ENCODE data around the gene GARRE1. TPM values are rescaled to one million over a fixed set of nuclear protein-coding genes. Genes with fewer than 3 reads are reported as not detected.

The GARRE1 gene
- total and polyA plus RNA-seq, 7 experiments from 2014 or later: 5.3 to 57.2 (median 26.1) TPM

DNA sequence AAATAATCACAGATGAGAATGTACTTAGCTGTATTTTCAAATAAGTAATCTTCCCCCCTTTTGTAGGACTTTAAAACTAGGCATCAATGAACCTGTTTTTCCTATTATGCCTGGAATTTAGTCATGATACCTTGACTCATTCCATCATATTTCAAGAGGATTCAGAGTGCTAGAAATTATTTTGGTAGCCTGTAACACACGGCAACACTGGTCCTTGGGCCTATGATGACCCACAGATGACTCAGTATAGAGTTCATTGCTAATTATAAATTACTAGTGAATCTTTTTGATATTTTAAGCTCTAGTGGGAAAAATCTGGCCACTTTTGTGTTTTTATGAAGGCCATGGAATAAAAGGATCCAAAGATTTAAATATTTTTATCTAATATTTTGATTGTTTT is 26.0 kb upstream of the GARRE1 start:
- H3K27me3 Mint-ChIP-seq: no peaks in the 10 kb centered on the region
- H3K36me3 ChIP-seq (ENCODE audit: control insufficient read depth in 2 of 3, insufficient read depth in 3 of 3, low read length in 3 of 3): peaks cover 19 to 75% (median 23%) of the 10 kb centered on the region in 3 experiments
- peaks cover 11 to 15% of the 10 kb centered on the region in 2 donors for H3K4me1 ChIP-seq (ENCODE audit: control insufficient read depth in 2 of 2, insufficient read depth in 2 of 2, low read length in 2 of 2)
- H3K9me3 Mint-ChIP-seq: no peaks in the 10 kb centered on the region
- peak overlapping the region in 2 of 9 donors; percentile 5 to 37 for H3K27ac Mint-ChIP-seq
- POLR2A ChIA-PET: no interaction called here
- ATAC-seq (no peak), DNase-seq (no peak)
- intact Hi-C loops (cut with micrococcal nuclease): no loop called here
- no peak overlapping the region for H3K4me3 ChIP-seq (ENCODE audit: low read length)
- no peak overlapping the region for H3K27ac ChIP-seq (ENCODE audit: low read depth, low read length)
- CTCF ChIA-PET: no interaction called here
- peaks cover 15 to 56% (median 38%) of the 10 kb centered on the region in 5 donors for H3K36me3 Mint-ChIP-seq
- no peaks in the 10 kb centered on the region for H3K9me3 ChIP-seq (ENCODE audit: control insufficient read depth in 2 of 3, low read length in 3 of 3)
- H3K27me3 ChIP-seq (ENCODE audit: control insufficient read depth in 2 of 2, insufficient read depth in 2 of 2, low read length in 2 of 2): no peaks in the 10 kb centered on the region
- no peak overlapping the region for H3K4me3 Mint-ChIP-seq
- peaks cover 26 to 66% (median 40%) of the 10 kb centered on the region in 7 donors for H3K4me1 Mint-ChIP-seq

DNA sequence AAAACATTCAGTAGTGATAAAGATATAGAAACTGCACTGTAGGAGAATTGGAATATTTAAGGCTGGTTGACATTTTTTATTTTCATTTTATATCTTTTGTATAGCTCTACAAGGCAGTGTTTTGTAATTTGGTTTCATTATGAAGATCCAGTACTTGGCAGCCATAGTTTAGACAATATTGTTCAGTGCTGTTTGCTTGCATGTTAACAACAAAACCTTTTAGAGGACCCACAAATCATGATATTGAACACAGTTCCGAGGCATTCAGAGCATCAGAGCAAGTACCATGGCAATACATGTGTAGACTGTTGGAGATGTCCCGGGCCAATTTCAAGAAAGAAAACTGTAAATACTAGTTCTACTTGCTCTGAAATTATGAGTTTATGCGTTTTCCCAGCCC is 25.6 kb upstream of the GARRE1 start:
- Mint-ChIP-seq H3K27me3 (no peaks in the 10 kb centered on the region), H3K9me3 (no peaks in the 10 kb centered on the region), H3K36me3 (peaks cover 12 to 52% (median 36%) of the 10 kb centered on the region in 5 donors), H3K4me1 (peaks cover 24 to 64% (median 42%) of the 10 kb centered on the region in 7 donors), H3K4me3 (no peak overlapping the region), H3K27ac (peak overlapping the region in 2 of 9 donors; percentile 28 to 37)
- CTCF ChIA-PET: no interaction called here
- POLR2A ChIA-PET: interaction anchor here (0.6 kb wide), 1 partner anchor 79 kb away, joined by 3 read pairs; no protein-coding TSS in a partner anchor
- Histone ChIP-seq H3K4me3 (ENCODE audit: low read length) (no peak overlapping the region), H3K27me3 (ENCODE audit: control insufficient read depth in 2 of 2, insufficient read depth in 2 of 2, low read length in 2 of 2) (no peaks in the 10 kb centered on the region), H3K9me3 (ENCODE audit: control insufficient read depth in 2 of 3, low read length in 3 of 3) (no peaks in the 10 kb centered on the region), H3K4me1 (ENCODE audit: control insufficient read depth in 2 of 2, insufficient read depth in 2 of 2, low read length in 2 of 2) (peaks cover 11 to 15% of the 10 kb centered on the region in 2 donors), H3K36me3 (ENCODE audit: control insufficient read depth in 2 of 3, insufficient read depth in 3 of 3, low read length in 3 of 3) (peaks cover 15 to 71% (median 19%) of the 10 kb centered on the region in 3 experiments), H3K27ac (ENCODE audit: low read depth, low read length) (no peak overlapping the region)
- ATAC-seq (no peak), DNase-seq (no peak)
- intact Hi-C loops (cut with micrococcal nuclease): no loop called here

DNA sequence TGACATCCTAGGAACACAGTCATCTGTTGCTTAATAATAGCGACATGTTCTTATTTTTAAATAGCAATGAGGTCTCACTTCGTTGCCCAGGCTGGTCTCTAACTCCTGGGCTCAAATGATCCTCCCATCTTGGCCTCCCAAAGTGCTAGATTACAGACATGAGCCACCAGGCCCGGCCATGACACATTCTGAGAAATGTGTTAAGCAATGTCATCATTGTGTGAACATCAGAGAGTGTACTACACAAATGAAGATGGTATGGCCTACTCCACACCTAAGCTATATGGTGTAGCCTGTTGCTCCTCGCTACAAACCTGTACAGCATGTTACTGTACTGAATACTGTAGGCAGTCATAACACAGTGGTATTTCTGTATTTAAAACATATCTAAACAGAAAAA is 24.6 kb upstream of the GARRE1 start:
- Histone ChIP-seq H3K27me3 (ENCODE audit: control insufficient read depth in 2 of 2, insufficient read depth in 2 of 2, low read length in 2 of 2) (no peaks in the 10 kb centered on the region), H3K36me3 (ENCODE audit: control insufficient read depth in 2 of 3, insufficient read depth in 3 of 3, low read length in 3 of 3) (peaks cover 9 to 62% (median 18%) of the 10 kb centered on the region in 3 experiments), H3K4me3 (ENCODE audit: low read length) (no peak overlapping the region), H3K9me3 (ENCODE audit: control insufficient read depth in 2 of 3, low read length in 3 of 3) (no peaks in the 10 kb centered on the region), H3K27ac (ENCODE audit: low read depth, low read length) (no peak overlapping the region), H3K4me1 (ENCODE audit: control insufficient read depth in 2 of 2, insufficient read depth in 2 of 2, low read length in 2 of 2) (peaks cover 11 to 15% of the 10 kb centered on the region in 2 donors)
- intact Hi-C loops (cut with micrococcal nuclease): no loop called here
- peaks cover 8 to 49% (median 32%) of the 10 kb centered on the region in 5 donors for H3K36me3 Mint-ChIP-seq
- no peak overlapping the region for H3K4me3 Mint-ChIP-seq
- POLR2A ChIA-PET: no interaction called here
- no peak for DNase-seq
- H3K4me1 Mint-ChIP-seq: peaks cover 24 to 59% (median 38%) of the 10 kb centered on the region in 7 donors
- H3K27me3 Mint-ChIP-seq: no peaks in the 10 kb centered on the region
- no peaks in the 10 kb centered on the region for H3K9me3 Mint-ChIP-seq
- peak overlapping the region in 5 of 9 donors; percentile 1 to 60 (median 43) for H3K27ac Mint-ChIP-seq
- ATAC-seq: no peak
- CTCF ChIA-PET: no interaction called here

- no peaks in the 10 kb centered on the region for H3K27me3 Mint-ChIP-seq
- Histone ChIP-seq H3K27me3 (ENCODE audit: control insufficient read depth in 2 of 2, insufficient read depth in 2 of 2, low read length in 2 of 2) (no peaks in the 10 kb centered on the region), H3K36me3 (ENCODE audit: control insufficient read depth in 2 of 3, insufficient read depth in 3 of 3, low read length in 3 of 3) (peaks cover 8 to 51% (median 18%) of the 10 kb centered on the region in 3 experiments), H3K9me3 (ENCODE audit: control insufficient read depth in 2 of 3, low read length in 3 of 3) (no peaks in the 10 kb centered on the region), H3K4me1 (ENCODE audit: control insufficient read depth in 2 of 2, insufficient read depth in 2 of 2, low read length in 2 of 2) (peaks cover 4 to 7% of the 10 kb centered on the region in 2 donors), H3K27ac (ENCODE audit: low read depth, low read length) (no peak overlapping the region), H3K4me3 (ENCODE audit: low read length) (no peak overlapping the region)
- peaks cover 4 to 45% (median 34%) of the 10 kb centered on the region in 5 donors for H3K36me3 Mint-ChIP-seq
- ChIA-PET CTCF (no interaction called here), POLR2A (no interaction called here)
- no peak for ATAC-seq
- peak overlapping the region in 1 of 10 donors; percentile 44 for H3K4me3 Mint-ChIP-seq
- H3K4me1 Mint-ChIP-seq: peaks cover 17 to 48% (median 29%) of the 10 kb centered on the region in 7 donors
- H3K9me3 Mint-ChIP-seq: peaks cover 0 to 5% (median 0%) of the 10 kb centered on the region in 11 donors
- no peak for DNase-seq
- intact Hi-C loops (cut with micrococcal nuclease): no loop called here
- H3K27ac Mint-ChIP-seq: peak overlapping the region in 2 of 9 donors; percentile 38
Measured at GRCh38 chr19:34230820-34231219, 23.5 kb upstream of the GARRE1 start.

- ATAC-seq: no peak
- Mint-ChIP-seq H3K36me3 (peaks cover 4 to 45% (median 36%) of the 10 kb centered on the region in 5 donors), H3K4me1 (peaks cover 17 to 43% (median 26%) of the 10 kb centered on the region in 7 donors), H3K27ac (peak overlapping the region in 3 of 9 donors; percentile 18 to 43 (median 38)), H3K27me3 (no peaks in the 10 kb centered on the region), H3K4me3 (no peak overlapping the region), H3K9me3 (peaks cover 0 to 5% (median 0%) of the 10 kb centered on the region in 11 donors)
- no peak overlapping the region for H3K4me3 ChIP-seq (ENCODE audit: low read length)
- H3K36me3 ChIP-seq (ENCODE audit: control insufficient read depth in 2 of 3, insufficient read depth in 3 of 3, low read length in 3 of 3): peaks cover 6 to 44% (median 18%) of the 10 kb centered on the region in 3 experiments
- no peak overlapping the region for H3K27ac ChIP-seq (ENCODE audit: low read depth, low read length)
- CTCF ChIA-PET: no interaction called here
- DNase-seq: no peak
- no peaks in the 10 kb centered on the region for H3K9me3 ChIP-seq (ENCODE audit: control insufficient read depth in 2 of 3, low read length in 3 of 3)
- H3K4me1 ChIP-seq (ENCODE audit: control insufficient read depth in 2 of 2, insufficient read depth in 2 of 2, low read length in 2 of 2): peaks cover 0 to 5% of the 10 kb centered on the region in 2 donors
- intact Hi-C loops (cut with micrococcal nuclease): no loop called here
- POLR2A ChIA-PET: interaction anchor here (1.5 kb wide), 1 partner anchor 12 kb away, joined by 6 read pairs; no protein-coding TSS in a partner anchor
- H3K27me3 ChIP-seq (ENCODE audit: control insufficient read depth in 2 of 2, insufficient read depth in 2 of 2, low read length in 2 of 2): no peaks in the 10 kb centered on the region
Measured at GRCh38 chr19:34231439-34231838, 22.9 kb upstream of the GARRE1 start.

DNA sequence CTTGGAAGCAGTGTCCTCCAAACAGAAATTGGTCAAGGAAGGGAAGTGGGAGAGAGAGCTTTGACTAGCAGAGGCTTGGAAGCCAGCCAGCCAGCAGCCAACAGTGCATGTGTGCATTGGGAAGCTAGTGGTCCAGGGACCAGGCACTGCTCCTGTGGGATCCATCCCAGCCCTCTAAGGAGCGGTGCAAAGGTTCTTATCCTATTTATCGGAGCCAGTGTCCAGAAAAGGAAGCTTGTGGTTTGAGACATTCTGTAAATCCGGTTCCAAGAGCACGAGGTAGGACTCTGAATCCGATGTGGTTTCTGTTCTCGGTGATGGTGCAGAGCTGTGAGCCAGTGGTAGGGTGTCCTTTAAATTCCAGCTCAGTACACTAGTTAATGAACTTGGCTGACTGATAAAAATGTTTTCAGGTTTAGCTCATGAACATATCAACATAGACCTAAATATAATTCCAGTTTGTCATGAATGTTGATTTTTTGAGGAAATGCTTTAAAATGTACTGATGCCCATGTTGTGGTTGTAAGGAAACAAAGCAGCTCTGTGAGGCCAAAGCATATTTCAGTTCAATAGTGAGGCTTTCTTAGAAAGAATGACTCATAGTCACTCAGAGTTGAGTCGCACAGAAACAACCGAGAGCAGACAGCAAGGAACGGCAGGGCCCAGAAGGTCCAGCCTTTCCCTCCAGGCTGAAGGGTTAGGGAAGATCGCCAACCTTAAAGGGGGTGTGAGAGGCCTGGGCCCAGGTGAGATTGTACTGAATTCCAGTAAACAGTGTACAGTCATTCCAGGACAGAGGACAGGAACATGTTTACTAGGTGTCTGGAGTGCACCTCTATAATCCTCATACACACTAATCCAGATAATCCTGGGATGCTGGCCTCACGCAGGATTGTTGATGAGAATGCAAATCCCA is 21.5 kb upstream of the GARRE1 start:
- intact Hi-C loops (cut with micrococcal nuclease): no loop called here
- Mint-ChIP-seq H3K36me3 (peaks cover 0 to 37% (median 25%) of the 10 kb centered on the region in 5 donors), H3K4me3 (peak overlapping the region in 2 of 10 donors; percentile 26 to 68), H3K4me1 (peaks cover 15 to 32% (median 20%) of the 10 kb centered on the region in 7 donors), H3K27me3 (no peaks in the 10 kb centered on the region), H3K27ac (peak overlapping the region; percentile 65 to 90 (median 82)), H3K9me3 (peaks cover 0 to 5% (median 0%) of the 10 kb centered on the region in 11 donors)
- Histone ChIP-seq H3K27ac (ENCODE audit: low read depth, low read length) (no peak overlapping the region), H3K36me3 (ENCODE audit: control insufficient read depth in 2 of 3, insufficient read depth in 3 of 3, low read length in 3 of 3) (peaks cover 0 to 31% (median 14%) of the 10 kb centered on the region in 3 experiments), H3K9me3 (ENCODE audit: control insufficient read depth in 2 of 3, low read length in 3 of 3) (no peaks in the 10 kb centered on the region), H3K4me1 (ENCODE audit: control insufficient read depth in 2 of 2, insufficient read depth in 2 of 2, low read length in 2 of 2) (peaks cover 0 to 5% of the 10 kb centered on the region in 2 donors), H3K4me3 (ENCODE audit: low read length) (no peak overlapping the region), H3K27me3 (ENCODE audit: control insufficient read depth in 2 of 2, insufficient read depth in 2 of 2, low read length in 2 of 2) (no peaks in the 10 kb centered on the region)
- ChIA-PET CTCF (interaction anchor here (1.1 kb wide), 1 partner anchor 112 kb away, joined by 3 read pairs; no protein-coding TSS in a partner anchor), POLR2A (interaction anchor here (0.8 to 2.3 kb wide), 5 partner anchors 9 to 38 kb away, joined by 3 to 7 read pairs (median 5); no protein-coding TSS in a partner anchor)
- ATAC-seq: peak; percentile 34
- DNase-seq: no peak
